Upper lobe of left lung (tissue), 6 donors: ENCODE measurements around the gene SLIT1. TPM values are rescaled to one million over a fixed set of nuclear protein-coding genes. Genes with fewer than 3 reads are reported as not detected.

ENCODE experiments used
- ATAC-seq, 2 donors: fragments of 200-7000 bp; cut with Tn5 transposase; one replicate each; pipeline ENCODE4 v1.9.1; 2022; ENCODE audit warnings: mild to moderate bottlenecking in 2 of 2, moderate library complexity in 2 of 2; ENCODE audit not compliant: low FRiP score in 2 of 2
- DNase-seq, 2 donors: peaks; one replicate each; pipeline ENCODE4 v3.0.0-alpha.2; 2019 to 2020
- H3K27ac ChIP-seq, 4 donors: fragments of 200-600 bp; sonication (generic); one replicate each; pipeline ENCODE4 v1.5.1; 2016 to 2019
- H3K27me3 ChIP-seq, 4 donors: fragments of 200-600 bp; sonication (generic); one replicate each; pipeline ENCODE4 v1.5.1; 2017 to 2019
- H3K36me3 ChIP-seq, 4 donors: fragments of 200-600 bp; sonication (generic); one replicate each; pipeline ENCODE4 v1.5.1; 2016 to 2019
- H3K4me1 ChIP-seq, 4 donors: fragments of 200-600 bp; sonication (generic); one replicate each; pipeline ENCODE4 v1.5.1; 2018 to 2019
- H3K4me3 ChIP-seq, 4 donors: fragments of 200-600 bp; sonication (generic); one replicate each; pipeline ENCODE4 v1.5.1; 2017 to 2019; ENCODE audit warnings: mild to moderate bottlenecking in 2 of 4, moderate library complexity in 1 of 4
- H3K9me3 ChIP-seq, 4 donors: fragments of 200-600 bp; sonication (generic); one replicate each; pipeline ENCODE4 v1.5.1; 2018 to 2019
- EP300 ChIP-seq, 4 donors: sonication (generic); formaldehyde crosslinking; IDR thresholded peaks; one replicate each; pipeline ENCODE4 v1.5.1; 2017; ENCODE audit warnings: antibody characterized with exemption in 4 of 4, control low read depth in 2 of 4
- POLR2A ChIP-seq, 4 donors: fragments of 450-650 bp; IDR thresholded peaks; one replicate each; pipeline ENCODE4 v1.5.1; 2016 to 2017; ENCODE audit warnings: antibody characterized with exemption in 4 of 4, mild to moderate bottlenecking in 2 of 4
- POLR2AphosphoS5 ChIP-seq, 2 donors: sonication (generic); formaldehyde crosslinking; IDR thresholded peaks; one replicate each; pipeline ENCODE4 v1.5.1; 2017; ENCODE audit warnings: antibody characterized with exemption in 2 of 2
- WGBS, 2 donors: methylation state at CpG; one replicate each; pipeline ENCODE4 v1.1.5; 2017 to 2018; 5-methylcytosine and 5-hydroxymethylcytosine counted together
- total RNA-seq, 6 donors: library from RNA; depleted of rRNA in 4 of 6; stranded (reverse); fragments of >200 nt in 4 of 6; gene quantifications; one replicate each; pipeline versions ENCODE4 v1.1.0 to v1.2.1, GENCODE V29; 2016 to 2021
- TF ChIP-seq, protein P1 (sequence below), 6 experiments: fragments of 450-650 bp in 4 of 6; fragments of 200-600 bp in 2 of 6; sonication (generic) in 2 of 6; IDR thresholded peaks; one replicate each; pipeline ENCODE4 v1.5.1; 2016 to 2019; ENCODE audit warnings: antibody characterized with exemption in 6 of 6
- donor health status: DM: no; HTN: no; CAD: no; lungs with moderate emphysema.
- donor health status: DM: no; HTN: yes; CAD: no; lungs with severe emphysema.

Gene SLIT1
- total RNA-seq, 6 donors from 2014 or later, result 0.30 to 1.6 (median 0.54) TPM; not detected in 1

DNA sequence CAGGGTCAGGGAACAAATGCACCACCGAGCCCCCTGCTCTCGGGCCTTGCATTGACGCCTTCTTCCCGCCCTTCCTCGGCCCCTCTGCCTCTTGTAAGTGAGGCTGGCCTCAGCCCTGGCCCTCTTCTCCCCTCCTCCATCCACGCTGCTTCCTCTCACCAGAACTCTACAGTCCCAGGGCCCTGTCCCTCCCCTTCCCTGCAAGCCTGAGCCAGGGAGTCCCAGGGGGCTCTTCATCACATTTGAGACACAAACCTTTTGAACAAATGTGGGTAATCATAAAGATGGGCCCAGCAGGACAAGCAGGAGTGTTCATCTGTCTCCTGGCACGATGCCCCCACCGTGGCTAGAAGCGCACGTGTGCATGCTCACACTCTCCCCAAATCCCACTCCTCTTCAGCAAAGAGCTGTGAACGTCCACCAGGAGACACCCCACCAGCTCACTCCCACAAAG is 57.7 kb downstream of the SLIT1 start:
- 68 to 84% methylated on average over 11 of the region's 11 CpGs for WGBS, 2 donors
- ATAC-seq (no peak), DNase-seq (no peak)
- Histone ChIP-seq H3K4me3 (no peak overlapping the region), H3K27ac (no peak overlapping the region), H3K9me3 (no peaks in the 10 kb centered on the region), H3K36me3 (no peaks in the 10 kb centered on the region), H3K4me1 (peaks cover 0 to 21% (median 0%) of the 10 kb centered on the region in 4 donors), H3K27me3 (no peaks in the 10 kb centered on the region)
- TF ChIP-seq, protein P1, sequence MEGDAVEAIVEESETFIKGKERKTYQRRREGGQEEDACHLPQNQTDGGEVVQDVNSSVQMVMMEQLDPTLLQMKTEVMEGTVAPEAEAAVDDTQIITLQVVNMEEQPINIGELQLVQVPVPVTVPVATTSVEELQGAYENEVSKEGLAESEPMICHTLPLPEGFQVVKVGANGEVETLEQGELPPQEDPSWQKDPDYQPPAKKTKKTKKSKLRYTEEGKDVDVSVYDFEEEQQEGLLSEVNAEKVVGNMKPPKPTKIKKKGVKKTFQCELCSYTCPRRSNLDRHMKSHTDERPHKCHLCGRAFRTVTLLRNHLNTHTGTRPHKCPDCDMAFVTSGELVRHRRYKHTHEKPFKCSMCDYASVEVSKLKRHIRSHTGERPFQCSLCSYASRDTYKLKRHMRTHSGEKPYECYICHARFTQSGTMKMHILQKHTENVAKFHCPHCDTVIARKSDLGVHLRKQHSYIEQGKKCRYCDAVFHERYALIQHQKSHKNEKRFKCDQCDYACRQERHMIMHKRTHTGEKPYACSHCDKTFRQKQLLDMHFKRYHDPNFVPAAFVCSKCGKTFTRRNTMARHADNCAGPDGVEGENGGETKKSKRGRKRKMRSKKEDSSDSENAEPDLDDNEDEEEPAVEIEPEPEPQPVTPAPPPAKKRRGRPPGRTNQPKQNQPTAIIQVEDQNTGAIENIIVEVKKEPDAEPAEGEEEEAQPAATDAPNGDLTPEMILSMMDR (IDR thresholded peaks at IDR 0.05), result no peak
- TF ChIP-seq POLR2A (IDR thresholded peaks at IDR 0.05), result no peak
- no peak for TF ChIP-seq EP300 (IDR thresholded peaks at IDR 0.05)
- no peak for TF ChIP-seq POLR2AphosphoS5 (IDR thresholded peaks at IDR 0.05)

DNA sequence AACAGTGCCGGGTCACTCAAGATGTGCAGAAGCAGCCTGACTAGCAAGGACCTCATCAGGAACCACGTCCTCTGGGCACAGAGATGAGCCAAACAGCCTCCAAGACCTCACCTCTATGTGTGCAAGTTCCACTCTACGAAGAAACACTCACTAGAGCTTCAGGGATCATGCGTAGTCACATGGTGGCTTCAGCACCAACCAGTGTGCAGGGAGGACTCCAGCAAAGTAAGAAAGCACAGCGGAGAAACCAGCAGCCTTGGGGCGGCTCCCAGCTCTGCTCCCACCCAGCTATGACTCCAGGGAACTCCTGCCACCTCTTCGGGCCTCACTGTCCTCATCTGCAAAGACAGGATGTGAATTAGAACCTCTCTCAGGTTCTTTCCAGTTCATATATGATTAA is 58.2 kb downstream of the SLIT1 start:
- H3K4me3 ChIP-seq, result no peak overlapping the region
- H3K9me3 ChIP-seq, result no peaks in the 10 kb centered on the region
- no peaks in the 10 kb centered on the region for H3K27me3 ChIP-seq
- peaks cover 0 to 21% (median 0%) of the 10 kb centered on the region in 4 donors for H3K4me1 ChIP-seq
- DNase-seq (no peak), ATAC-seq (no peak)
- no peaks in the 10 kb centered on the region for H3K36me3 ChIP-seq
- no peak overlapping the region for H3K27ac ChIP-seq
- 74 to 76% methylated on average over 7 of the region's 7 CpGs for WGBS, 2 donors
- TF ChIP-seq EP300 (IDR thresholded peaks at IDR 0.05) (no peak), POLR2A (IDR thresholded peaks at IDR 0.05) (no peak), POLR2AphosphoS5 (IDR thresholded peaks at IDR 0.05) (no peak)
- TF ChIP-seq, protein P1 (IDR thresholded peaks at IDR 0.05), result no peak

DNA sequence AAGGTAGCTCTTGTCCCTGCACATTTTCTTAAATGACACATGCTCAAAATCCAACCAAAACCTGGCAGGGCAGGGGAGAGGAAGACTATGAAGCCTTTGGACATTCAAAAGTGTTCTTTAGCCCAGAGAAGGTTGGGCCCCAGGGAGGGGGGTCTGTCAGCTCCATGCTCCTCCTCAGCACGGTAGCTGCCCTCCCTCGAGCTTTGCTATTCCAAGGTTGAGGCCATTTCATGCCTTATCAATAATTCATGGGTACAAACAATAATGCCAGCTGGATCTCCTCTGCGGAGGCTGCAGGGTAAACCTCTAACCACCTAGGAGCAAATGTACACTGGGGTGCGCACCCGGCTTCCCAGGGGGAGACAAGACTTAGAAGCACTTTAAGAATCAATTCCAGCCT is 61.5 kb downstream of the SLIT1 start:
- peaks cover 0 to 2% (median 0%) of the 10 kb centered on the region in 4 donors for H3K4me1 ChIP-seq
- H3K9me3 ChIP-seq, result no peaks in the 10 kb centered on the region
- no peaks in the 10 kb centered on the region for H3K36me3 ChIP-seq
- no peaks in the 10 kb centered on the region for H3K27me3 ChIP-seq
- no peak for DNase-seq
- H3K4me3 ChIP-seq, result no peak overlapping the region
- 76 to 84% methylated on average over 5 of the region's 5 CpGs for WGBS, 2 donors
- H3K27ac ChIP-seq, result no peak overlapping the region
- TF ChIP-seq POLR2AphosphoS5 (IDR thresholded peaks at IDR 0.05), result no peak
- no peak for TF ChIP-seq EP300 (IDR thresholded peaks at IDR 0.05)
- TF ChIP-seq POLR2A (IDR thresholded peaks at IDR 0.05), result no peak
- TF ChIP-seq, protein P1 (IDR thresholded peaks at IDR 0.05), result no peak
- ATAC-seq, result peak in 1 of 2 donors; percentile 6

DNA sequence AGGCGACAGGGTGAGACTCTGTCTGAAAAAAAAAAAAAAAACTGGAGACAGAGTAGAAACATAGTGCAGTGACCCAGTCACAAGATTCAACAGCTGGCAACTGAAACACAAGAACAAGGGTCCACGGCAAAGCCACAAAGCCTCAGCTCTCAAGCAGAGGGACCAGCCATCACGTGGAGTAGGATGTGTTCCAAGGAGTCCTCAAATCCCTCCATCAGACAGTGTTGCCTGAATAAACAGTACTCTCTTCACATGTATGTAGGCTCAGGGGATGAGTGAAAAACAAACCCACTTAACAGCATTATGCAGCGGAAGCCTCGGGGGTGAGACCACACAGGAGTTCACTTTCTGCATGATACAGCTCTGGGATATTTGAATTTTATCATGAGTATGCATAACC is 62.0 kb downstream of the SLIT1 start:
- ATAC-seq (no peak), DNase-seq (no peak)
- no peaks in the 10 kb centered on the region for H3K36me3 ChIP-seq
- no peak for TF ChIP-seq POLR2A (IDR thresholded peaks at IDR 0.05)
- TF ChIP-seq POLR2AphosphoS5 (IDR thresholded peaks at IDR 0.05), result no peak
- no peak for TF ChIP-seq EP300 (IDR thresholded peaks at IDR 0.05)
- TF ChIP-seq, protein P1 (IDR thresholded peaks at IDR 0.05), result no peak
- H3K4me3 ChIP-seq, result no peak overlapping the region
- no peaks in the 10 kb centered on the region for H3K4me1 ChIP-seq
- no peaks in the 10 kb centered on the region for H3K27me3 ChIP-seq
- 65 to 67% methylated on average over 5 of the region's 5 CpGs for WGBS, 2 donors
- no peaks in the 10 kb centered on the region for H3K9me3 ChIP-seq
- H3K27ac ChIP-seq, result no peak overlapping the region

DNA sequence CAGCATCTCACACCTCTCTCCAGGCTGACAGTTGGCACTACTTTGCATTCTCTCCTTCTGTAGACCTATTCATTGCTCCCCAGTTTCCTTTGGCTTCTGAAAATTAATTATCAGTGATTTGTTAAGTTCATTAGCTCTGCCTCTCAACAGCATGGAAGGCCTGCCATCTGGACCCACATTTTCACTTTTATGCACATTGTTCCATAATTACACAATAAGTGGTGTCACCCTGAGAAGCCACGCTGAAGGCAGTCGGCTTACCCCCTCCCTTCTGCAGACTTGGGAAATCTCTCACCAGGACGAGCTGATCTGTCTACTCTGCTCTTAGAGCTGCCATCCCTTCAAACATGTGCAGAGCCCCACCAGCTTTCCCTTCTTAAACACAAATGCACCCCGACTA is 64.7 kb downstream of the SLIT1 start:
- H3K36me3 ChIP-seq, result no peaks in the 10 kb centered on the region
- no peak for TF ChIP-seq EP300 (IDR thresholded peaks at IDR 0.05)
- TF ChIP-seq POLR2A (IDR thresholded peaks at IDR 0.05), result no peak
- TF ChIP-seq, protein P1 (IDR thresholded peaks at IDR 0.05), result no peak
- TF ChIP-seq POLR2AphosphoS5 (IDR thresholded peaks at IDR 0.05), result no peak
- H3K27me3 ChIP-seq, result no peaks in the 10 kb centered on the region
- H3K27ac ChIP-seq, result no peak overlapping the region
- WGBS, 2 donors, result 61 to 72% methylated on average over 4 of the region's 4 CpGs
- peaks cover 0 to 5% (median 0%) of the 10 kb centered on the region in 4 donors for H3K4me1 ChIP-seq
- H3K4me3 ChIP-seq, result no peak overlapping the region
- H3K9me3 ChIP-seq, result no peaks in the 10 kb centered on the region
- no peak for DNase-seq
- no peak for ATAC-seq
